Activated CD8-positive, alpha-beta memory T cell treated with anti-CD3 and anti-CD28 coated beads, Interleukin-2, amount 10 ng/mL, durations not matched to agents 7 days and 5 days (primary cell): ENCODE measurements around the gene RAB13. TPM values are rescaled to one million over a fixed set of nuclear protein-coding genes. Genes with fewer than 3 reads are reported as not detected.
A peak's percentile ranks its signal among the peaks of the same experiment; 100 is the strongest.

ENCODE experiments used
- ATAC-seq: fragments of 150-1000 bp; cut with Tn5 transposase; one replicate; pipeline ENCODE4 v1.10.0; 2021; ENCODE audit warnings: moderate library complexity
- CTCF ChIA-PET: fragments of 350-600 bp; sonication (Branson Sonifier 250); formaldehyde crosslinking; loops from one replicate; lab custom pipeline; 2021; ENCODE audit warnings: antibody characterized with exemption; lab: Charles Lee
- DNase-seq: peaks from one replicate; pipeline ENCODE4 v3.0.0-alpha.2; 2020
- H3K27ac Mint-ChIP-seq: one replicate; pipeline ENCODE4 v1.8.0; 2021; ENCODE audit warnings: mild to moderate bottlenecking, mixed read lengths
- H3K27me3 Mint-ChIP-seq: one replicate; pipeline ENCODE4 v1.8.0; 2021; ENCODE audit warnings: mixed read lengths
- H3K36me3 Mint-ChIP-seq: one replicate; pipeline ENCODE4 v1.8.0; 2021; ENCODE audit warnings: mild to moderate bottlenecking, mixed read lengths
- H3K4me1 Mint-ChIP-seq: one replicate; pipeline ENCODE4 v1.8.0; 2021; ENCODE audit warnings: mixed read lengths
- H3K4me3 Mint-ChIP-seq: one replicate; pipeline ENCODE4 v1.8.0; 2021; ENCODE audit warnings: mild to moderate bottlenecking, moderate library complexity, mixed read lengths
- H3K9me3 Mint-ChIP-seq: one replicate; pipeline ENCODE4 v1.8.0; 2022; ENCODE audit warnings: low read depth, mixed read lengths
- total RNA-seq, 2 experiments: library from RNA; stranded (reverse); gene quantifications; one replicate each; pipeline ENCODE4 v1.2.3, GENCODE V29; 2021

RAB13 gene
- total RNA-seq, 2 experiments from 2014 or later: 4.2 to 6.3 TPM

GRCh38 chr1:153945131-153945794, 40.9 kb downstream of the RAB13 start:
- peaks cover 27% of the 10 kb centered on the region for H3K4me1 Mint-ChIP-seq
- H3K9me3 Mint-ChIP-seq: no peaks in the 10 kb centered on the region
- no peaks in the 10 kb centered on the region for H3K27me3 Mint-ChIP-seq
- CTCF ChIA-PET: interaction anchor here (0.6 to 5.1 kb wide), 22 partner anchors 9 to 273 kb away, joined by 3 to 61 read pairs (median 7); partner anchors contain the start of genes CREB3L4, CRTC2, GATAD2B and JTB
- peaks cover 37% of the 10 kb centered on the region for H3K36me3 Mint-ChIP-seq
- H3K27ac Mint-ChIP-seq: peak overlapping the region; percentile 98
- H3K4me3 Mint-ChIP-seq: peak overlapping the region; percentile 83
- peak; percentile 70 for ATAC-seq
- DNase-seq: peak; percentile 95

GRCh38 chr1:153944827-153945117, 41.4 kb downstream of the RAB13 start:
- DNase-seq: no peak
- ATAC-seq: no peak
- CTCF ChIA-PET: interaction anchor here (0.7 to 5.1 kb wide), 17 partner anchors 10 to 272 kb away, joined by 3 to 61 read pairs (median 16); partner anchors contain the start of genes CREB3L4, CRTC2, GATAD2B and JTB
- Mint-ChIP-seq H3K36me3 (peaks cover 35% of the 10 kb centered on the region), H3K27me3 (no peaks in the 10 kb centered on the region), H3K4me1 (peaks cover 27% of the 10 kb centered on the region), H3K9me3 (no peaks in the 10 kb centered on the region), H3K27ac (peak overlapping the region; percentile 98), H3K4me3 (peak overlapping the region; percentile 83)

- Mint-ChIP-seq H3K4me1 (peaks cover 27% of the 10 kb centered on the region), H3K9me3 (no peaks in the 10 kb centered on the region), H3K36me3 (peaks cover 34% of the 10 kb centered on the region), H3K4me3 (peak overlapping the region; percentile 83), H3K27me3 (no peaks in the 10 kb centered on the region), H3K27ac (peak overlapping the region; percentile 98)
- ATAC-seq (no peak), DNase-seq (no peak)
- CTCF ChIA-PET: interaction anchor here (0.7 to 5.1 kb wide), 17 partner anchors 14 to 950 kb away, joined by 3 to 61 read pairs (median 16); partner anchors contain the start of genes CREB3L4, CRTC2, GATAD2B and JTB
Measured at GRCh38 chr1:153944005-153944826, 41.9 kb downstream of the RAB13 start.

GRCh38 chr1:153942766-153943549, 43.2 kb downstream of the RAB13 start:
- Mint-ChIP-seq H3K27ac (peak overlapping the region; percentile 62), H3K4me1 (peaks cover 27% of the 10 kb centered on the region), H3K36me3 (peaks cover 33% of the 10 kb centered on the region), H3K27me3 (no peaks in the 10 kb centered on the region), H3K9me3 (no peaks in the 10 kb centered on the region), H3K4me3 (no peak overlapping the region)
- DNase-seq: no peak
- CTCF ChIA-PET: interaction anchor here (4.3 to 5.1 kb wide), 2 partner anchors 21 to 145 kb away, joined by 40 to 61 read pairs; partner anchors contain the start of gene GATAD2B
- no peak for ATAC-seq

GRCh38 chr1:153941826-153942725, 44.1 kb downstream of the RAB13 start:
- no peak for ATAC-seq
- Mint-ChIP-seq H3K4me3 (no peak overlapping the region), H3K27me3 (no peaks in the 10 kb centered on the region), H3K4me1 (peaks cover 25% of the 10 kb centered on the region), H3K9me3 (no peaks in the 10 kb centered on the region), H3K27ac (no peak overlapping the region), H3K36me3 (peaks cover 41% of the 10 kb centered on the region)
- DNase-seq: no peak
- CTCF ChIA-PET: no interaction called here

GRCh38 chr1:153940756-153941155, 45.4 kb downstream of the RAB13 start:
- no peak for ATAC-seq
- Mint-ChIP-seq H3K27ac (peak overlapping the region; percentile 34), H3K36me3 (peaks cover 52% of the 10 kb centered on the region), H3K9me3 (no peaks in the 10 kb centered on the region), H3K27me3 (no peaks in the 10 kb centered on the region), H3K4me3 (no peak overlapping the region), H3K4me1 (peaks cover 21% of the 10 kb centered on the region)
- no peak for DNase-seq
- CTCF ChIA-PET: no interaction called here

- H3K4me1 Mint-ChIP-seq: peaks cover 15% of the 10 kb centered on the region
- H3K9me3 Mint-ChIP-seq: no peaks in the 10 kb centered on the region
- no peak overlapping the region for H3K4me3 Mint-ChIP-seq
- no peak overlapping the region for H3K27ac Mint-ChIP-seq
- no peaks in the 10 kb centered on the region for H3K27me3 Mint-ChIP-seq
- no peak for DNase-seq
- peaks cover 58% of the 10 kb centered on the region for H3K36me3 Mint-ChIP-seq
- no peak for ATAC-seq
- CTCF ChIA-PET: interaction anchor here (0.7 to 1.2 kb wide), 2 partner anchors 16 to 39 kb away, joined by 3 read pairs; no protein-coding TSS in a partner anchor
Measured at GRCh38 chr1:153939476-153939875, 46.7 kb downstream of the RAB13 start.

- no peaks in the 10 kb centered on the region for H3K9me3 Mint-ChIP-seq
- no peak overlapping the region for H3K4me3 Mint-ChIP-seq
- no peaks in the 10 kb centered on the region for H3K27me3 Mint-ChIP-seq
- DNase-seq: no peak
- CTCF ChIA-PET: interaction anchor here (1.2 kb wide), 1 partner anchor 16 kb away, joined by 3 read pairs; no protein-coding TSS in a partner anchor
- H3K4me1 Mint-ChIP-seq: peaks cover 10% of the 10 kb centered on the region
- ATAC-seq: no peak
- H3K36me3 Mint-ChIP-seq: peaks cover 60% of the 10 kb centered on the region
- no peak overlapping the region for H3K27ac Mint-ChIP-seq
Measured at GRCh38 chr1:153938996-153939395, 47.1 kb downstream of the RAB13 start.

- H3K27ac Mint-ChIP-seq: no peak overlapping the region
- no peaks in the 10 kb centered on the region for H3K27me3 Mint-ChIP-seq
- H3K9me3 Mint-ChIP-seq: no peaks in the 10 kb centered on the region
- no peak overlapping the region for H3K4me3 Mint-ChIP-seq
- peaks cover 59% of the 10 kb centered on the region for H3K36me3 Mint-ChIP-seq
- DNase-seq (no peak), ATAC-seq (no peak)
- H3K4me1 Mint-ChIP-seq: no peaks in the 10 kb centered on the region
- CTCF ChIA-PET: no interaction called here
Measured at GRCh38 chr1:153937331-153937730, 48.8 kb downstream of the RAB13 start.

- no peak for DNase-seq
- Mint-ChIP-seq H3K4me1 (no peaks in the 10 kb centered on the region), H3K9me3 (no peaks in the 10 kb centered on the region), H3K27ac (no peak overlapping the region), H3K4me3 (no peak overlapping the region), H3K36me3 (peaks cover 60% of the 10 kb centered on the region), H3K27me3 (no peaks in the 10 kb centered on the region)
- CTCF ChIA-PET: no interaction called here
- no peak for ATAC-seq
Measured at GRCh38 chr1:153936011-153936802, 49.9 kb downstream of the RAB13 start.

GRCh38 chr1:153934746-153935145, 51.4 kb downstream of the RAB13 start:
- Mint-ChIP-seq H3K9me3 (no peaks in the 10 kb centered on the region), H3K36me3 (peaks cover 61% of the 10 kb centered on the region), H3K27ac (no peak overlapping the region), H3K4me3 (no peak overlapping the region), H3K4me1 (no peaks in the 10 kb centered on the region), H3K27me3 (no peaks in the 10 kb centered on the region)
- DNase-seq (no peak), ATAC-seq (no peak)
- CTCF ChIA-PET: no interaction called here

- no peaks in the 10 kb centered on the region for H3K9me3 Mint-ChIP-seq
- CTCF ChIA-PET: no interaction called here
- H3K27me3 Mint-ChIP-seq: no peaks in the 10 kb centered on the region
- H3K27ac Mint-ChIP-seq: no peak overlapping the region
- ATAC-seq: no peak
- peaks cover 60% of the 10 kb centered on the region for H3K36me3 Mint-ChIP-seq
- H3K4me1 Mint-ChIP-seq: peaks cover 5% of the 10 kb centered on the region
- DNase-seq: no peak
- H3K4me3 Mint-ChIP-seq: no peak overlapping the region
Measured at GRCh38 chr1:153933955-153934354, 52.2 kb downstream of the RAB13 start.
